ENCODE measurements around the gene CRACR2B. TPM values are rescaled to one million over a fixed set of nuclear protein-coding genes. Genes with fewer than 3 reads are reported as not detected.

CRACR2B gene
- total and polyA plus RNA-seq, 10 of the 15 experiments (the other 5 are each of a cell fraction or from before 2014, with no cell fraction given) = 0.10 to 33.7 (median 12.7) TPM

DNA sequence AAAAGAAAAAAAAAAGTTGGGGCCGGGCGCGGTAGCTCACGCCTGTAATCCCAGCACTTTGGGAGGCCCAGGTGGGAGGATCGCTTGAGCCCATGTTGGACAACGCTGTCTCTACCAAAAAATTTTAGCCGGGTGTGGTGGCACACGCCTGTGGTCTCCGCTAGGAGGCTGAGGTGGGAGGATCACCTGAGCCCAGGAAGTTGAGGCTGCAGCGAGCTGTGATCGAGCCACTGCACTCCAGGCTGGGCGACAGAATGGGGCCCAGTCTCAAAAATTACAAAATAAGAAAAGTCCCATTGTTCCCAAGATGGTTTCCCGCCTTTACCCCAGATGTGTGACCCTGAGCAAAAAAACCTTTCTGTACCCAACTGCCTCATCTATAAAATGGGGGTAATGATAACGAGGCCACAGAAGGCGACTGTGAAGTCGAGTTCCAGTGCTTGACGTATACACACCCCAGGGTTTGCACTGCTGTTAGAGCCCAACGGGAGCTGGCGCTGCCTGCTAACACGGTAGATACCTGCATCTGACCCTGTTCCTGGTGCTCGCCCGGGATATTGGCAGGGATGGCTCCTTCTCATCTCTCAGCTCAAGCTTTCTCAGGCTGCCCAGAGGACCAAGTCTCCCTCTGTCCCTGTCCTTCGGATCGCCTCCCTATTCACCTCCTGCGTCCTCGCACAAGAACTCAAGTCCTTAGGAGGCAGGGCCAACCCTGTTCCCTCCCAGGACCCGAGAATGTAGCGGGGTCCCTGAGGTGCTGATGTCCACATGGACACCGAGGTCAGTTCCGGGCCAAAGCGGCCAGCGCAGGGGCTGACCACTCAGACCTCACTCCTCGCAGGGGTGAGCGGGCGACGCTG is 19.1 kb upstream of the CRACR2B start (continued):
- TF ChIP-seq, protein P1, sequence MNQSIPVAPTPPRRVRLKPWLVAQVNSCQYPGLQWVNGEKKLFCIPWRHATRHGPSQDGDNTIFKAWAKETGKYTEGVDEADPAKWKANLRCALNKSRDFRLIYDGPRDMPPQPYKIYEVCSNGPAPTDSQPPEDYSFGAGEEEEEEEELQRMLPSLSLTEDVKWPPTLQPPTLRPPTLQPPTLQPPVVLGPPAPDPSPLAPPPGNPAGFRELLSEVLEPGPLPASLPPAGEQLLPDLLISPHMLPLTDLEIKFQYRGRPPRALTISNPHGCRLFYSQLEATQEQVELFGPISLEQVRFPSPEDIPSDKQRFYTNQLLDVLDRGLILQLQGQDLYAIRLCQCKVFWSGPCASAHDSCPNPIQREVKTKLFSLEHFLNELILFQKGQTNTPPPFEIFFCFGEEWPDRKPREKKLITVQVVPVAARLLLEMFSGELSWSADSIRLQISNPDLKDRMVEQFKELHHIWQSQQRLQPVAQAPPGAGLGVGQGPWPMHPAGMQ (IDR thresholded peaks at IDR 0.05; ENCODE audit: borderline replicate concordance) = no peak
- TF ChIP-seq NR2C2 (IDR thresholded peaks at IDR 0.05; ENCODE audit: borderline replicate concordance, control insufficient read depth, insufficient read length, low read depth) (no peak), MLLT1 (IDR thresholded peaks at IDR 0.05) (peak; percentile 48; the same call in 1 of the 2 replicates), NBN (IDR thresholded peaks at IDR 0.05) (0 out of 2 replicates have a peak, but pooled peaks have one; percentile 15), CBFB (IDR thresholded peaks at IDR 0.05; ENCODE audit: low read depth) (0 out of 2 replicates have a peak, but pooled peaks have one; percentile 34), NRF1 (conservative IDR thresholded peaks at IDR 0.05; ENCODE audit: low read depth, low read length) (no peak), ZNF622 (IDR thresholded peaks at IDR 0.05) (no peak), CHD2 (IDR thresholded peaks at IDR 0.05; ENCODE audit: borderline replicate concordance, low read depth, low read length) (no peak), BHLHE40 (IDR thresholded peaks at IDR 0.05; ENCODE audit: borderline replicate concordance in 1 of 2, low read depth in 2 of 2, low read length in 1 of 2) (peak; percentile 16 to 64; a peak in 1 of 4 replicates), KDM1A (IDR thresholded peaks at IDR 0.05; ENCODE audit: borderline replicate concordance) (no peak), SMARCA5 (IDR thresholded peaks at IDR 0.05) (0 out of 2 replicates have a peak, but pooled peaks have one; percentile 71)
- TF ChIP-seq, protein P2, sequence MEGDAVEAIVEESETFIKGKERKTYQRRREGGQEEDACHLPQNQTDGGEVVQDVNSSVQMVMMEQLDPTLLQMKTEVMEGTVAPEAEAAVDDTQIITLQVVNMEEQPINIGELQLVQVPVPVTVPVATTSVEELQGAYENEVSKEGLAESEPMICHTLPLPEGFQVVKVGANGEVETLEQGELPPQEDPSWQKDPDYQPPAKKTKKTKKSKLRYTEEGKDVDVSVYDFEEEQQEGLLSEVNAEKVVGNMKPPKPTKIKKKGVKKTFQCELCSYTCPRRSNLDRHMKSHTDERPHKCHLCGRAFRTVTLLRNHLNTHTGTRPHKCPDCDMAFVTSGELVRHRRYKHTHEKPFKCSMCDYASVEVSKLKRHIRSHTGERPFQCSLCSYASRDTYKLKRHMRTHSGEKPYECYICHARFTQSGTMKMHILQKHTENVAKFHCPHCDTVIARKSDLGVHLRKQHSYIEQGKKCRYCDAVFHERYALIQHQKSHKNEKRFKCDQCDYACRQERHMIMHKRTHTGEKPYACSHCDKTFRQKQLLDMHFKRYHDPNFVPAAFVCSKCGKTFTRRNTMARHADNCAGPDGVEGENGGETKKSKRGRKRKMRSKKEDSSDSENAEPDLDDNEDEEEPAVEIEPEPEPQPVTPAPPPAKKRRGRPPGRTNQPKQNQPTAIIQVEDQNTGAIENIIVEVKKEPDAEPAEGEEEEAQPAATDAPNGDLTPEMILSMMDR (IDR thresholded peaks at IDR 0.05 in 2 of 3, conservative IDR thresholded peaks at IDR 0.05 in 1 of 3; ENCODE audit: control insufficient read depth in 2 of 3, extremely low read depth in 1 of 3, insufficient read depth in 1 of 3, low read depth in 3 of 3, low read length in 3 of 3) = peak; percentile 11 to 45 (median 19); a peak in 4 of 6 replicates
